Measurements from ENCODE around the gene THEMIS2.
A peak's percentile ranks its signal among the peaks of the same experiment; 100 is the strongest.
"Not testable (repeated sequence)": the region's sequence is repeated elsewhere in the genome, so short reads cannot be mapped to it uniquely, and the experiment has no call there.

THEMIS2 gene

GRCh38 chr1:27863538-27863915 lies 8.8 kb upstream of the THEMIS2 start:
- no peak for DNase-seq

GRCh38 chr1:27864264-27864895 lies 8.0 kb upstream of the THEMIS2 start:
- DNase-seq, result peak; percentile 52 to 66

GRCh38 chr1:27865821-27866220 lies 6.5 kb upstream of the THEMIS2 start:
- DNase-seq, result no peak

- no peak for DNase-seq
These were observed 3.8 kb upstream of the THEMIS2 start for GRCh38 chr1:27868556-27868931.

- DNase-seq, result peak; percentile 61 to 68
These were observed 3.2 kb upstream of the THEMIS2 start for GRCh38 chr1:27868932-27869718.

- no peak for DNase-seq
These were observed 2.6 kb upstream of the THEMIS2 start for GRCh38 chr1:27869719-27870085.

- DNase-seq, result not testable (repeated sequence)
These were observed 1.3 kb upstream of the THEMIS2 start for GRCh38 chr1:27871076-27871475.

GRCh38 chr1:27872802-27873551 lies 633 bp downstream of the THEMIS2 start:
- DNase-seq, result peak; percentile 59 to 64

GRCh38 chr1:27873671-27874384 lies 1.5 kb downstream of the THEMIS2 start:
- DNase-seq, result no peak

GRCh38 chr1:27876341-27877114 lies 4.2 kb downstream of the THEMIS2 start:
- DNase-seq, result no peak

- DNase-seq, result no peak
These were observed 4.7 kb downstream of the THEMIS2 start for GRCh38 chr1:27877115-27877416.

- no peak for DNase-seq
These were observed 5.7 kb downstream of the THEMIS2 start for GRCh38 chr1:27878039-27878438.

- no peak for DNase-seq
These were observed 6.5 kb downstream of the THEMIS2 start for GRCh38 chr1:27878787-27879335.

- DNase-seq, result no peak
These were observed 7.2 kb downstream of the THEMIS2 start for GRCh38 chr1:27879374-27880082.

- no peak for DNase-seq
These were observed 10.2 kb downstream of the THEMIS2 start for GRCh38 chr1:27882543-27882903.

GRCh38 chr1:27883536-27883935 lies 11.2 kb downstream of the THEMIS2 start:
- DNase-seq, result no peak

GRCh38 chr1:27884006-27884954 lies 11.9 kb downstream of the THEMIS2 start:
- DNase-seq, result no peak

GRCh38 chr1:27885114-27885528 lies 12.8 kb downstream of the THEMIS2 start:
- DNase-seq, result no peak

GRCh38 chr1:27885621-27886352 lies 13.4 kb downstream of the THEMIS2 start:
- no peak for DNase-seq

- DNase-seq, result no peak
These were observed 14.0 kb downstream of the THEMIS2 start for GRCh38 chr1:27886353-27886679.

Data from activated CD4-positive, alpha-beta T cell treated with anti-CD3 and anti-CD28 coated beads, Interleukin-2, amount 50 U/mL, for 48 hours (primary cell).